HL-60 (cell line): ENCODE measurements around the gene ZNF354B.

Experiments used
- DNase-seq, 2 experiments: peaks; one replicate each; pipeline ENCODE4 v3.0.0-alpha.2; 2010 to 2020; ENCODE audit warnings: low read depth in 1 of 2, low spot score in 1 of 2
- H3K27ac ChIP-seq: fragments of 250-450 bp; sonication (Bioruptor Pico); replicated peaks from 2 replicates; pipeline ENCODE4 v1.5.1; 2020; ENCODE audit warnings: mild to moderate bottlenecking, moderate library complexity
- H3K27me3 ChIP-seq: fragments of 250-450 bp; sonication (Bioruptor Pico); 2 replicates; pipeline ENCODE4 v1.5.1; 2021; ENCODE audit warnings: mild to moderate bottlenecking, moderate library complexity; ENCODE audit not compliant: insufficient read depth, poor library complexity, severe bottlenecking
- H3K4me3 ChIP-seq: replicated peaks from 2 replicates; pipeline ENCODE4 v1.5.1; 2011; ENCODE audit warnings: mild to moderate bottlenecking, control low read depth, low read length; ENCODE audit not compliant: insufficient read depth
- GABPA ChIP-seq: IDR thresholded peaks from 2 replicates; pipeline ENCODE4 v1.6.1; 2012; ENCODE audit warnings: low read depth
- POLR2AphosphoS5 ChIP-seq: IDR thresholded peaks from 2 replicates; pipeline ENCODE4 v1.6.1; 2012; ENCODE audit warnings: low read depth
- REST ChIP-seq: IDR thresholded peaks from 2 replicates; pipeline ENCODE4 v1.6.1; 2012; ENCODE audit warnings: low read depth; ENCODE audit not compliant: insufficient replicate concordance
- SPI1 ChIP-seq: IDR thresholded peaks from 2 replicates; pipeline ENCODE4 v1.6.1; 2012; ENCODE audit warnings: low read depth, mild to moderate bottlenecking, borderline replicate concordance
- TF ChIP-seq, protein P1 (sequence below): IDR thresholded peaks from one replicate; pipeline ENCODE4 v1.5.1; 2011; ENCODE audit warnings: low read length, control low read depth, inconsistent platforms; ENCODE audit not compliant: insufficient read depth

Gene ZNF354B

GRCh38 chr5:178820001-178820400, 39.8 kb upstream of the ZNF354B start:
- no peak overlapping the region for H3K4me3 ChIP-seq
- H3K27me3 ChIP-seq, result no peaks in the 10 kb centered on the region
- H3K27ac ChIP-seq, result no peak overlapping the region
- DNase-seq, result no peak
- TF ChIP-seq GABPA, result no peak
- TF ChIP-seq REST, result no peak
- TF ChIP-seq, protein P1, sequence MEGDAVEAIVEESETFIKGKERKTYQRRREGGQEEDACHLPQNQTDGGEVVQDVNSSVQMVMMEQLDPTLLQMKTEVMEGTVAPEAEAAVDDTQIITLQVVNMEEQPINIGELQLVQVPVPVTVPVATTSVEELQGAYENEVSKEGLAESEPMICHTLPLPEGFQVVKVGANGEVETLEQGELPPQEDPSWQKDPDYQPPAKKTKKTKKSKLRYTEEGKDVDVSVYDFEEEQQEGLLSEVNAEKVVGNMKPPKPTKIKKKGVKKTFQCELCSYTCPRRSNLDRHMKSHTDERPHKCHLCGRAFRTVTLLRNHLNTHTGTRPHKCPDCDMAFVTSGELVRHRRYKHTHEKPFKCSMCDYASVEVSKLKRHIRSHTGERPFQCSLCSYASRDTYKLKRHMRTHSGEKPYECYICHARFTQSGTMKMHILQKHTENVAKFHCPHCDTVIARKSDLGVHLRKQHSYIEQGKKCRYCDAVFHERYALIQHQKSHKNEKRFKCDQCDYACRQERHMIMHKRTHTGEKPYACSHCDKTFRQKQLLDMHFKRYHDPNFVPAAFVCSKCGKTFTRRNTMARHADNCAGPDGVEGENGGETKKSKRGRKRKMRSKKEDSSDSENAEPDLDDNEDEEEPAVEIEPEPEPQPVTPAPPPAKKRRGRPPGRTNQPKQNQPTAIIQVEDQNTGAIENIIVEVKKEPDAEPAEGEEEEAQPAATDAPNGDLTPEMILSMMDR, result no peak
- TF ChIP-seq SPI1, result no peak
- no peak for TF ChIP-seq POLR2AphosphoS5

GRCh38 chr5:178825444-178825843, 34.3 kb upstream of the ZNF354B start:
- TF ChIP-seq POLR2AphosphoS5 (no peak), SPI1 (no peak), REST (no peak), GABPA (no peak)
- TF ChIP-seq, protein P1, result no peak
- Histone ChIP-seq H3K27me3 (no peaks in the 10 kb centered on the region), H3K4me3 (no peak overlapping the region), H3K27ac (no peak overlapping the region)
- no peak for DNase-seq

DNA sequence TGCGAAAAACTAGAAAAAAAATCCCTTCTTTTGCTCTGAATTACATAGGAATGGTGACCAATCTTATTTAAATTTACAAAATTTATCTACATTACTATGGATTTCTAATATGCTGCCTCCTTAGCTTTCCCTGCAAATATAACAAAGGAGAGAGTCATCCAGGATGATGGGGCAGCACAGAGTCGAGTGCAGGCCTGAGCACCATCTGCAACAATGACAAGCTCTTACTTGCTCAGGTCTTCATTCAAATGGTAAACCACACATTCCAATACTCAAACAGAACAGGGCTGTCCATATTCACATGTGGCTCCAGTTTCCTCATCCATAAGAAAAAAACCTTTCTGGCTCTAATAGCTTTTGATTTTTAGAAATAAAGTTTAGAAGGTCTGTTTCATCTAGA, 33.5 kb upstream of the ZNF354B start:
- no peak overlapping the region for H3K27ac ChIP-seq

More for the DNA sequence above, 33.5 kb upstream of the ZNF354B start:
- no peaks in the 10 kb centered on the region for H3K27me3 ChIP-seq
- TF ChIP-seq REST (no peak), SPI1 (no peak)
- no peak overlapping the region for H3K4me3 ChIP-seq
- no peak for DNase-seq
